ENCODE measurements around the gene NFS1. TPM values are rescaled to one million over a fixed set of nuclear protein-coding genes. Genes with fewer than 3 reads are reported as not detected.

Gene NFS1
- total RNA-seq, 2 donors from 2014 or later: 41.2 to 56.7 TPM

DNA sequence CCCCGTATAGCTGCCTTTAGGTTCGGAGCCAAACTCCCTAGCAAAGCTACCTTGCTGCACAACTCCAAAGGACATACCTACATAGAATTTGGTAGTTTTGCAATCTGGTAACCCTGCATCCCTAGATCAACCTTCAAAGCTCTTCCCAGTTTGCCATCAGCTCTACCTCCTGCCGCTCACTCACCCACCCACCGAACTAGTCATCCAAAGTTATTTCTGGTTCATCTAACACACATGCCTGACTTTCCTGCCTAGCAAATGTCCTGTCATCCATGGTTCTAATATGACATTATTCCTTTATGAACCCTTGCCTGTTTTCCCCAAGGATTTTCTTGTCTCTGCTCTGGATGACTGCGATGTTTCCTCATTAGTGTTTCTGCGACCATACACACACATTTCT lies 61.9 kb downstream of the NFS1 start:
- Histone ChIP-seq H3K27me3 (replicated peaks; ENCODE audit: insufficient read depth) (no peaks in the 10 kb centered on the region), H3K27ac (no peak overlapping the region), H3K4me3 (no peak overlapping the region), H3K36me3 (no peaks in the 10 kb centered on the region), H3K9me3 (no peaks in the 10 kb centered on the region), H3K4me1 (replicated peaks) (no peaks in the 10 kb centered on the region)
- intact Hi-C loops (cut with DNase I): no loop called here
- WGBS: 94% methylated on average over 6 of the region's 6 CpGs
- no peak for DNase-seq (ENCODE audit: low spot score)
- TF ChIP-seq CTCF (IDR thresholded peaks at IDR 0.05): no peak
- TF ChIP-seq POLR2AphosphoS5 (IDR thresholded peaks at IDR 0.05): no peak
- TF ChIP-seq POLR2A (IDR thresholded peaks at IDR 0.05): no peak

- no peak for DNase-seq (ENCODE audit: low spot score)
- H3K9me3 ChIP-seq: no peaks in the 10 kb centered on the region
- H3K27me3 ChIP-seq (replicated peaks; ENCODE audit: insufficient read depth): no peaks in the 10 kb centered on the region
- no peak overlapping the region for H3K27ac ChIP-seq
- TF ChIP-seq POLR2A (IDR thresholded peaks at IDR 0.05): no peak
- TF ChIP-seq POLR2AphosphoS5 (IDR thresholded peaks at IDR 0.05): no peak
- no peak for TF ChIP-seq CTCF (IDR thresholded peaks at IDR 0.05)
- H3K4me1 ChIP-seq (replicated peaks): no peaks in the 10 kb centered on the region
- H3K36me3 ChIP-seq: peaks cover 4 to 10% of the 10 kb centered on the region in 2 donors
- 93% methylated on average over 2 of the region's 2 CpGs for WGBS
- H3K4me3 ChIP-seq: no peak overlapping the region
- intact Hi-C loops (cut with DNase I): no loop called here
Measured at GRCh38 chr20:35636095-35636494, 63.1 kb downstream of the NFS1 start.

DNA sequence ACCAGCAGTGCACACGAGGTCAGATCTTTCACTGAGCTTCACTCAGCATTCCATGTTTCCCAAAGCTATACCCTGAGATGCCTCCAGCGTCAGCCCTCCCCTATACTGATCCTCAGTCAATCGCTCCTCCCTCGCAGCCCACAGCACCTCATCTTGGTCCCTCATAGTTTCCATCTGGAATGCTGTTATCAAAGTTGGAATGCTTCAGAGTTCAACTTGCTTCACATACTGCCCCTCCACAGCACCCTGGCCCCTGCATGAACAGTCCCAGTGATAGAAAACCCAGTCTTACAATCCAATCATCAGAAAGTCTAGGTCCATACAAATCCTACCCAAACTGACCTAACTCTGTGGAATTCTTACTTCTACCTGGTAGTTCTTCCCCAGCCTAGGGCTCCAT lies 63.5 kb downstream of the NFS1 start:
- no peak for TF ChIP-seq POLR2AphosphoS5 (IDR thresholded peaks at IDR 0.05)
- no peak for TF ChIP-seq CTCF (IDR thresholded peaks at IDR 0.05)
- TF ChIP-seq POLR2A (IDR thresholded peaks at IDR 0.05): no peak
- H3K27me3 ChIP-seq (replicated peaks; ENCODE audit: insufficient read depth): no peaks in the 10 kb centered on the region
- H3K4me3 ChIP-seq: no peak overlapping the region
- no peak for DNase-seq (ENCODE audit: low spot score)
- peaks cover 4 to 14% of the 10 kb centered on the region in 2 donors for H3K36me3 ChIP-seq
- no peak overlapping the region for H3K27ac ChIP-seq
- intact Hi-C loops (cut with DNase I): no loop called here
- no peaks in the 10 kb centered on the region for H3K9me3 ChIP-seq
- H3K4me1 ChIP-seq (replicated peaks): no peaks in the 10 kb centered on the region
- 84% methylated on average over 4 of the region's 4 CpGs for WGBS

- H3K4me1 ChIP-seq (replicated peaks): no peaks in the 10 kb centered on the region
- TF ChIP-seq POLR2A (IDR thresholded peaks at IDR 0.05) (no peak), CTCF (IDR thresholded peaks at IDR 0.05) (no peak), POLR2AphosphoS5 (IDR thresholded peaks at IDR 0.05) (no peak)
- H3K27me3 ChIP-seq (replicated peaks; ENCODE audit: insufficient read depth): no peaks in the 10 kb centered on the region
- H3K36me3 ChIP-seq: peaks cover 4 to 17% of the 10 kb centered on the region in 2 donors
- no peaks in the 10 kb centered on the region for H3K9me3 ChIP-seq
- H3K4me3 ChIP-seq: no peak overlapping the region
- DNase-seq (ENCODE audit: low spot score): no peak
- 96% methylated on average over 13 of the region's 13 CpGs for WGBS
- intact Hi-C loops (cut with DNase I): no loop called here
- no peak overlapping the region for H3K27ac ChIP-seq
Measured at GRCh38 chr20:35632539-35633115, 66.5 kb downstream of the NFS1 start.

- peaks cover 9 to 29% of the 10 kb centered on the region in 2 donors for H3K36me3 ChIP-seq
- 92% methylated on average over 3 of the region's 4 CpGs for WGBS
Measured at GRCh38 chr20:35630636-35631035, 68.5 kb downstream of the NFS1 start.

More at GRCh38 chr20:35630636-35631035, 68.5 kb downstream of the NFS1 start:
- intact Hi-C loops (cut with DNase I): no loop called here
- DNase-seq (ENCODE audit: low spot score): no peak
- Histone ChIP-seq H3K4me3 (no peak overlapping the region), H3K27me3 (replicated peaks; ENCODE audit: insufficient read depth) (no peaks in the 10 kb centered on the region), H3K4me1 (replicated peaks) (no peaks in the 10 kb centered on the region), H3K27ac (no peak overlapping the region), H3K9me3 (no peaks in the 10 kb centered on the region)
- TF ChIP-seq POLR2A (IDR thresholded peaks at IDR 0.05) (no peak), POLR2AphosphoS5 (IDR thresholded peaks at IDR 0.05) (no peak), CTCF (IDR thresholded peaks at IDR 0.05) (no peak)

Measured in prostate gland (tissue), 2 donors.